Neural crest cell (in vitro differentiated cells): ENCODE data around the gene NF1. TPM values are rescaled to one million over a fixed set of nuclear protein-coding genes. Genes with fewer than 3 reads are reported as not detected.

Experiments
- DNase-seq: peaks from one replicate; pipeline ENCODE4 v3.0.0; 2021; ENCODE audit warnings: low read depth, mixed read lengths, low spot score
- H3K27ac Mint-ChIP-seq: one replicate; pipeline ENCODE4 v1.8.0; 2021; ENCODE audit warnings: mild to moderate bottlenecking, mixed read lengths; ENCODE audit not compliant: unreplicated experiment
- H3K27me3 Mint-ChIP-seq: 2 replicates; pipeline ENCODE4 v1.8.0; 2021; ENCODE audit warnings: low read depth, mild to moderate bottlenecking, mixed read lengths
- H3K36me3 Mint-ChIP-seq: 2 replicates; pipeline ENCODE4 v1.8.0; 2021; ENCODE audit warnings: low read depth, mild to moderate bottlenecking, mixed read lengths
- H3K4me1 Mint-ChIP-seq: 2 replicates; pipeline ENCODE4 v1.8.0; 2021; ENCODE audit warnings: mixed read lengths
- H3K4me3 Mint-ChIP-seq: one replicate; pipeline ENCODE4 v1.8.0; 2021; ENCODE audit warnings: mild to moderate bottlenecking, mixed read lengths
- H3K9me3 Mint-ChIP-seq: 2 replicates; pipeline ENCODE4 v1.8.0; 2021; ENCODE audit warnings: mixed read lengths
- CTCF ChIP-seq: fragments of 200-600 bp; sonication (generic); conservative IDR thresholded peaks from 2 replicates; pipeline ENCODE4 v1.5.0; 2021; ENCODE audit warnings: antibody characterized with exemption, mild to moderate bottlenecking
- total RNA-seq: library from RNA; stranded (reverse); gene quantifications from 2 replicates; pipeline ENCODE4 v1.2.1, GENCODE V29; 2021

Gene NF1
- total RNA-seq, 1 donor from 2014 or later, result 60.6 TPM

DNA sequence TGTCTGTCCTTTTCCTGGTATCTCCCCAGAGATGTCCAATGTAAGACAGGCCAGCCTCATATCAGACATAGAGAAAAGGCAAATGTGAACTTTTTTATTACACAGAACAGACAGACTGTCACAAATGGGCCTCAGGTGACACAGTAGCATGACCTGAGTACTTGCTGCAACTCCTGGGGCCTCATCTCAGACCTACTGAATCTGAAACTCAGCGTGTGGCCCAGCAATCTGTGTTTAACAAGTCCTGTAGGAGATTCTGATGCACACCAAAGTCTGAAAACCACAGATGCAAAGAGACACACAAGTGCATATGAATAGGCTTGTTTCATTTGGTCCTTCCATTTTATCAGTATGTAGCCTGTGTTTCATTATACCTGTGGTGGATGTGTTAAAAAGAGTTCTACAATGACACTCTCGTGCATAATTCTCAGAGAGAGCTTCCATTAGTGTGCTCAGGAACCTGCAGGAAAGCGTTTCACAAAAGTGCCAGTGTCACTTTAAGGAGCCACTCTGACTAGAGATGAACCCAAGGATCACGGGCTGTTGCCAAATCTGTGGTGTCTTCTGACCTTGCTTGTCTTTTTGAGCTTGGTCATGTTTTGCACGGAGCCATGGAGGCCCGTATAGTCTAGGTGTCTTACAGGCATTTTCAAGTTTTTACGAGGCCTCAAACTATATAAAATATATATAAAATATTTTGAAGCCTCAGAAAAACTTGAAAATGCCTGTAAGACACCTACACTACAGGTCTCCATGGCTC lies 33.8 kb upstream of the NF1 start:
- Mint-ChIP-seq H3K4me1 (no peaks in the 10 kb centered on the region), H3K27me3 (no peaks in the 10 kb centered on the region)
- DNase-seq, result no peak

GRCh38 chr17:31061678-31062077 lies 33.1 kb upstream of the NF1 start:
- H3K4me1 Mint-ChIP-seq, result no peaks in the 10 kb centered on the region
- H3K9me3 Mint-ChIP-seq, result no peaks in the 10 kb centered on the region
- H3K27ac Mint-ChIP-seq, result no peak overlapping the region
- no peak for DNase-seq
- TF ChIP-seq CTCF, result no peak
- no peaks in the 10 kb centered on the region for H3K36me3 Mint-ChIP-seq
- no peak overlapping the region for H3K4me3 Mint-ChIP-seq
- no peaks in the 10 kb centered on the region for H3K27me3 Mint-ChIP-seq

More for the DNA sequence above, 33.8 kb upstream of the NF1 start:
- H3K9me3 Mint-ChIP-seq, result no peaks in the 10 kb centered on the region
- no peak overlapping the region for H3K4me3 Mint-ChIP-seq
- H3K36me3 Mint-ChIP-seq, result no peaks in the 10 kb centered on the region
- TF ChIP-seq CTCF, result no peak
- no peak overlapping the region for H3K27ac Mint-ChIP-seq

DNA sequence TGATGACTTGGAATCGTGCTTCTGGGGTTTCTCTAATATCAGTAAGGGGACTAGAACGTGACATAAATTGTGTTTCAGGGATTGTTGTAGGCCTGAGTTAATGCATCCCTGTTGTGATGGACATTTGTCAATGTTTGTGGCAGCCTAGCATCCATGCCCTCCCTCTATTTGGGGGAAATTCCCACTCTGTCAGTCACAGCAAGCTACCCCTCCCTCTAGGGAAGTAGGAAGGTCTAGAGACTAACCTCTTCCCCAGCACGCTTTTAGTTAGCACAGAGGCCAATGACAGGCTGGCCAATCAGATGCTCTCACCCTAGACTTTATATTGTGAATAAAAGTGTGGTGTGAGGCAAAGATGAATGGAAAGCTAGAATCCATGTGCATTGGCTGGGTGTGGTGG lies 32.4 kb upstream of the NF1 start:
- H3K9me3 Mint-ChIP-seq, result no peaks in the 10 kb centered on the region
- H3K36me3 Mint-ChIP-seq, result no peaks in the 10 kb centered on the region
- H3K4me1 Mint-ChIP-seq, result no peaks in the 10 kb centered on the region
- no peak for TF ChIP-seq CTCF
- no peak for DNase-seq
- H3K4me3 Mint-ChIP-seq, result no peak overlapping the region
- H3K27ac Mint-ChIP-seq, result no peak overlapping the region
- H3K27me3 Mint-ChIP-seq, result no peaks in the 10 kb centered on the region

GRCh38 chr17:31064707-31065106 lies 30.1 kb upstream of the NF1 start:
- Mint-ChIP-seq H3K4me1 (no peaks in the 10 kb centered on the region), H3K27ac (no peak overlapping the region), H3K36me3 (no peaks in the 10 kb centered on the region), H3K27me3 (no peaks in the 10 kb centered on the region), H3K4me3 (no peak overlapping the region), H3K9me3 (no peaks in the 10 kb centered on the region)
- TF ChIP-seq CTCF, result no peak
- DNase-seq, result no peak

- Mint-ChIP-seq H3K4me3 (no peak overlapping the region), H3K27me3 (no peaks in the 10 kb centered on the region), H3K36me3 (no peaks in the 10 kb centered on the region), H3K27ac (no peak overlapping the region), H3K9me3 (no peaks in the 10 kb centered on the region), H3K4me1 (peaks cover 6% of the 10 kb centered on the region)
- no peak for DNase-seq
- TF ChIP-seq CTCF, result no peak
These were observed 27.0 kb upstream of the NF1 start for GRCh38 chr17:31067691-31068184.
